ENCODE measurements around the gene GOLGA2.
A peak's percentile ranks its signal among the peaks of the same experiment; 100 is the strongest.
"Not testable (repeated sequence)": the region's sequence is repeated elsewhere in the genome, so short reads cannot be mapped to it uniquely, and the experiment has no call there.

GOLGA2 gene

GRCh38 chr9:128286440-128286839 lies 10.6 kb upstream of the GOLGA2 start:
- TF ChIP-seq TAF1 (IDR thresholded peaks at IDR 0.05; ENCODE audit: borderline replicate concordance, low read depth, low read length) (no peak), POLR2AphosphoS5 (IDR thresholded peaks at IDR 0.05; ENCODE audit: low read depth, low read length) (no peak), POLR2A (IDR thresholded peaks at IDR 0.05; ENCODE audit: low read depth, low read length) (no peak)
- FAIRE-seq (no peak), DNase-seq (ENCODE audit: insufficient read length) (no peak)

GRCh38 chr9:128285033-128285784 lies 9.4 kb upstream of the GOLGA2 start:
- FAIRE-seq, result no peak
- no peak for DNase-seq (ENCODE audit: insufficient read length)
- TF ChIP-seq POLR2AphosphoS5 (IDR thresholded peaks at IDR 0.05; ENCODE audit: low read depth, low read length) (no peak), POLR2A (IDR thresholded peaks at IDR 0.05; ENCODE audit: low read depth, low read length) (no peak), TAF1 (IDR thresholded peaks at IDR 0.05; ENCODE audit: borderline replicate concordance, low read depth, low read length) (no peak)

GRCh38 chr9:128282500-128282899 lies 6.7 kb upstream of the GOLGA2 start:
- no peak for DNase-seq (ENCODE audit: insufficient read length)
- no peak for FAIRE-seq
- TF ChIP-seq TAF1 (IDR thresholded peaks at IDR 0.05; ENCODE audit: borderline replicate concordance, low read depth, low read length) (no peak), POLR2A (IDR thresholded peaks at IDR 0.05; ENCODE audit: low read depth, low read length) (no peak), POLR2AphosphoS5 (IDR thresholded peaks at IDR 0.05; ENCODE audit: low read depth, low read length) (no peak)

GRCh38 chr9:128280084-128280622 lies 4.3 kb upstream of the GOLGA2 start:
- DNase-seq (ENCODE audit: insufficient read length), result no peak
- TF ChIP-seq POLR2A (IDR thresholded peaks at IDR 0.05; ENCODE audit: low read depth, low read length), result no peak
- no peak for FAIRE-seq

- DNase-seq (ENCODE audit: insufficient read length); FAIRE-seq: not testable (repeated sequence)
Measured at GRCh38 chr9:128279088-128280073, 3.6 kb upstream of the GOLGA2 start.

GRCh38 chr9:128276574-128277270 lies 915 bp upstream of the GOLGA2 start:
- TF ChIP-seq POLR2A (IDR thresholded peaks at IDR 0.05; ENCODE audit: low read depth, low read length) (no peak), TAF1 (IDR thresholded peaks at IDR 0.05; ENCODE audit: borderline replicate concordance, low read depth, low read length) (no peak), POLR2AphosphoS5 (IDR thresholded peaks at IDR 0.05; ENCODE audit: low read depth, low read length) (no peak)
- DNase-seq (ENCODE audit: insufficient read length) (no peak), FAIRE-seq (no peak)

GRCh38 chr9:128276008-128276573 lies 284 bp upstream of the GOLGA2 start, which contains the start of gene SWI5:
TSS of gene SWI5 (plus strand) at chr9:128276276.
- peak; percentile 96 for TF ChIP-seq POLR2AphosphoS5 (IDR thresholded peaks at IDR 0.05; ENCODE audit: low read depth, low read length)
- peak; percentile 88 for TF ChIP-seq TAF1 (IDR thresholded peaks at IDR 0.05; ENCODE audit: borderline replicate concordance, low read depth, low read length)
- peak; percentile 98 for TF ChIP-seq POLR2A (IDR thresholded peaks at IDR 0.05; ENCODE audit: low read depth, low read length)
- FAIRE-seq (peak; percentile 90), DNase-seq (ENCODE audit: insufficient read length) (peak; percentile 96)

GRCh38 chr9:128274245-128274644 lies 1.6 kb downstream of the GOLGA2 start:
- TF ChIP-seq POLR2AphosphoS5 (IDR thresholded peaks at IDR 0.05; ENCODE audit: low read depth, low read length) (no peak), POLR2A (IDR thresholded peaks at IDR 0.05; ENCODE audit: low read depth, low read length) (no peak), TAF1 (IDR thresholded peaks at IDR 0.05; ENCODE audit: borderline replicate concordance, low read depth, low read length) (no peak)
- FAIRE-seq (no peak), DNase-seq (ENCODE audit: insufficient read length) (no peak)

GRCh38 chr9:128271512-128271911 lies 4.3 kb downstream of the GOLGA2 start:
- no peak for TF ChIP-seq POLR2A (IDR thresholded peaks at IDR 0.05; ENCODE audit: low read depth, low read length)
- no peak for TF ChIP-seq TAF1 (IDR thresholded peaks at IDR 0.05; ENCODE audit: borderline replicate concordance, low read depth, low read length)
- no peak for TF ChIP-seq POLR2AphosphoS5 (IDR thresholded peaks at IDR 0.05; ENCODE audit: low read depth, low read length)
- DNase-seq (ENCODE audit: insufficient read length) (no peak), FAIRE-seq (no peak)

- FAIRE-seq (no peak), DNase-seq (ENCODE audit: insufficient read length) (no peak)
- TF ChIP-seq POLR2A (IDR thresholded peaks at IDR 0.05; ENCODE audit: low read depth, low read length), result no peak
- TF ChIP-seq TAF1 (IDR thresholded peaks at IDR 0.05; ENCODE audit: borderline replicate concordance, low read depth, low read length), result no peak
- TF ChIP-seq POLR2AphosphoS5 (IDR thresholded peaks at IDR 0.05; ENCODE audit: low read depth, low read length), result no peak
Measured at GRCh38 chr9:128271112-128271511, 4.7 kb downstream of the GOLGA2 start.

Data from GM12892 (cell line).